RWPE1 (cell line): ENCODE data around the gene RPS6KB2.

Experiments
- CTCF ChIA-PET: fragments of 350-600 bp; sonication (Branson Sonifier 250); formaldehyde crosslinking; extraction: SDS; loops from one replicate; lab custom pipeline; 2021; lab: Yijun Ruan, JAX
- POLR2A ChIA-PET: fragments of 400-600 bp; formaldehyde crosslinking; extraction: SDS; loops from one replicate; lab custom pipeline; 2020; ENCODE audit warnings: antibody characterized with exemption; ENCODE audit not compliant: low non-redundant PET; lab: Yijun Ruan, JAX
- DNase-seq: peaks from one replicate; pipeline ENCODE4 v3.0.0; 2012; ENCODE audit warnings: low spot score
- H3K27ac ChIP-seq: fragments of 450-650 bp; 2 replicates; pipeline ENCODE4 v1.5.1; 2017
- TF ChIP-seq, protein P1 (sequence below): fragments of 450-650 bp; conservative IDR thresholded peaks from 2 replicates; pipeline ENCODE4 v1.5.1; 2017; ENCODE audit warnings: low read depth, mild to moderate bottlenecking

Gene RPS6KB2

DNA sequence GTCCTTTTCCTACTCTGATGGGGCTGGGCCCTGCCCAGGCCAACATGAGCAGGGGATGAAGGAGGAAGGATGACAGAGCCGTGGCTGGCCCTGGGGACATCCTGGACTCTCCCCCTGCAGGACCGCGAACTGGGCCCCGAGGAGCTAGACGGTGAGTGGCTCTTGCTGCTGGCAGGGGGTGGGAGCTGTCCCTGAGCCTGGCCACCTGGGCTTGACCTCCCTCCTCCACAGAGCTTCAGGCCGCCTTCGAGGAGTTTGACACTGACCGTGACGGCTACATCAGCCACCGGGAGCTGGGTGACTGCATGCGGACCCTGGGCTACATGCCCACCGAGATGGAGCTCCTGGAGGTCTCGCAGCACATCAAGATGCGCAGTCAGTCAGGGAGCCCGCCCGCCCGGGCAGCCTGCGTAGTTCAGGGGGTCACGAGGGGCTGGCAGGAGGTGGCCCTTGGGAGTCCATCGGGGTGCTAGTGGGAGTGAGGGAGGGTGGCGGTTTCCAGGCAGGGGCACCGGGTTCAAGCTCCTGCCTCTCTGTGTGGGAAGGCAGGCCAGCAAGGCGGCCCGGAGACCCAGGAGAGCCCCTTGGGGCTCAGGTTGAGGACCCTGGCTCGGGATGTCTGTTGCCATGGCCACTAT, 27.9 kb downstream of the RPS6KB2 start:
- no peak for DNase-seq
- TF ChIP-seq, protein P1, sequence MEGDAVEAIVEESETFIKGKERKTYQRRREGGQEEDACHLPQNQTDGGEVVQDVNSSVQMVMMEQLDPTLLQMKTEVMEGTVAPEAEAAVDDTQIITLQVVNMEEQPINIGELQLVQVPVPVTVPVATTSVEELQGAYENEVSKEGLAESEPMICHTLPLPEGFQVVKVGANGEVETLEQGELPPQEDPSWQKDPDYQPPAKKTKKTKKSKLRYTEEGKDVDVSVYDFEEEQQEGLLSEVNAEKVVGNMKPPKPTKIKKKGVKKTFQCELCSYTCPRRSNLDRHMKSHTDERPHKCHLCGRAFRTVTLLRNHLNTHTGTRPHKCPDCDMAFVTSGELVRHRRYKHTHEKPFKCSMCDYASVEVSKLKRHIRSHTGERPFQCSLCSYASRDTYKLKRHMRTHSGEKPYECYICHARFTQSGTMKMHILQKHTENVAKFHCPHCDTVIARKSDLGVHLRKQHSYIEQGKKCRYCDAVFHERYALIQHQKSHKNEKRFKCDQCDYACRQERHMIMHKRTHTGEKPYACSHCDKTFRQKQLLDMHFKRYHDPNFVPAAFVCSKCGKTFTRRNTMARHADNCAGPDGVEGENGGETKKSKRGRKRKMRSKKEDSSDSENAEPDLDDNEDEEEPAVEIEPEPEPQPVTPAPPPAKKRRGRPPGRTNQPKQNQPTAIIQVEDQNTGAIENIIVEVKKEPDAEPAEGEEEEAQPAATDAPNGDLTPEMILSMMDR, result no peak
- CTCF ChIA-PET, result no interaction called here
- no peak overlapping the region for H3K27ac ChIP-seq
- POLR2A ChIA-PET, result interaction anchor here (0.5 kb wide), 1 partner anchor 39 kb away, joined by 7 read pairs; no protein-coding TSS in a partner anchor

DNA sequence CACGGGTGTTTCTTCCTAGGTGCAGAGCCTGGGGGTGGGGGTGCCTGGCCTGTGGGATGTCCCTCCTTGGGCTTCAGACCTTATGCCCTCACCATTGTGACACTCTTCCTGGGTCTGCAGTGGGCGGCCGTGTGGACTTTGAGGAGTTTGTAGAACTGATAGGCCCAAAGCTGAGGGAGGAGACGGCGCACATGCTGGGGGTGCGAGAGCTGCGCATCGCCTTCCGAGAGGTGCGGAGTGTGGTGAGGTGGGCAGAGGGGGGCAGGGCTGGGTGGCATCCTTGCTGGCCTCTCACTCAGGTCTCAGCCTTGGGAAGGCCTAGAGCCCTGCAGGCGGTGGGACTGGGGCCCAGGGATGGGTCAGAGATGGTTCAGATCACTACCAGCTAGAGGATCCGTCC, 29.2 kb downstream of the RPS6KB2 start:
- TF ChIP-seq, protein P1, result no peak
- DNase-seq, result no peak
- H3K27ac ChIP-seq, result no peak overlapping the region
- POLR2A ChIA-PET, result no interaction called here
- CTCF ChIA-PET, result no interaction called here

DNA sequence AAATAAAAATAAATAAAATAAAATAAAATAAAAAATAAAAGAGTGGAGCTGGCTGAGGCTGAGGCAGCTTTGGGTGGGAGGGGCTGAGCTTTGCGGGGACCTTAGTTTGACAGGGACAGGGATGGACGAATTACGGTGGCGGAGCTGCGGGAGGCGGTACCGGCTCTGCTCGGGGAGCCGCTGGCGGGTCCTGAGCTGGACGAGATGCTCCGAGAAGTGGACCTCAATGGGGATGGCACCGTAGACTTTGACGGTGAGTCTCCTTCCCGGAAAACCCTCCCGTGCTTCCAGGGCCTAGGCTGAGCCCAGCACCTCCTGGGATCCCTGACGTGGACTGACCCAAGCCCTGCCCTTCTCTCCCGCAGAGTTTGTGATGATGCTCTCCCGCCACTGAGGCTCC, 30.0 kb downstream of the RPS6KB2 start:
- POLR2A ChIA-PET, result no interaction called here
- H3K27ac ChIP-seq, result no peak overlapping the region
- CTCF ChIA-PET, result interaction anchor here (1.0 kb wide), 1 partner anchor 8 kb away, joined by 3 read pairs; no protein-coding TSS in a partner anchor
- TF ChIP-seq, protein P1, result no peak
- no peak for DNase-seq

DNA sequence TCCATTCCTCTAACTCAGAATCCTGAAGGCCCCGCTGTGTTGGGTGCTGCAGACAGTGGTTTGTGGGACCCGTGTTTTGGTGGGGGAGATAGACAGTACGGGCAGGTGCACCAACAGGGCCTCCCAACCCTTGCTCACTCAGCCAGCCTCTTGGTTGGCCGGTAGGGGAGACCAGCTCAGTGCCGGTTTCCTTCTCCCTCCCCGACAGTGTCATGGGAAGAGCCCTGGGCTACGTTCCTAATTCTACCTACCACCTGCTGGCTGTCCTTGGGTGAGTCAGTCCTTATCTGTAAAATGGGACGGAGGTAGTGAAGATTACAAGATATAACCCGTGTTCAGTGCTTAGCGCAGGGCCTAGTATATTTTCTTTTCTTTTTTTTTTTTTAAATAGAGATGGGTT, 34.9 kb downstream of the RPS6KB2 start:
- TF ChIP-seq, protein P1, result no peak
- ChIA-PET CTCF (no interaction called here), POLR2A (interaction anchor here (0.9 kb wide), 1 partner anchor 16 kb away, joined by 3 read pairs; no protein-coding TSS in a partner anchor)
- peak overlapping the region; percentile 96 for H3K27ac ChIP-seq
- DNase-seq, result no peak

DNA sequence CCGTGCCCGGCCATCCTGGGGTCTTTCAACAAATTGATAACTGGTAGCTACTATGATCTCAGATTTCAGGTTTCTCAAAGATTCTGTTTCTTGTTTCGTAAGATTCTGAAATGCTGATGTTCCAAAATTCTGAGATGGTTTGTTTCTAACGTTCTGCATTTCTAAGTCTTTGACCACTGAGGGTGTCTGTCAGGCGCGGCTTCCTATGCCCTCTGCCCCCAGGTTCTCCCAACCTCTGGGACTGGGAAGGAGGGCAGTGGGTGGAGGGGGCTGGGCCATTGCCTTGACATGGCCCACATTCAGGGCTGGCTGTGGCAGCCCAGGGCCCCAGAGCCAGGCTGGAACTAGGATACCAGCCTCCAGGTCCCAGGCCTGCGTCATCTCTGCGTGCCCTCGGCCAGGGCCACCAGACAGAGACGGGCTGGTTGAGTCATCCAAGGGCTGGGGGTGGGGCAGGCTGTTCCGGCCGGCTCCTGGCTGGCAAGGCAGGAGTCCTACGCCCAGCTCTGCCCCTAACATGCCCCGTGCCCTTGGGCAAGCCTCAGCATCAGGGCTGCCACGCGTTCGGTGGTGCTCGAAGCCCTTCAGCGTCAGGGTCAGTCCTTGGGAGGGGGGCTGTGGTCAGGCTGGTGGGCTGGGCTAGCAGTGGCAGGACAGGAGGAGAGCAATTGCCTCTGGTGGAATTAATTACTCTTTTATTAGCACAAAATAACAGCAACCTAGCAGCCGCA, 35.6 kb downstream of the RPS6KB2 start:
- TF ChIP-seq, protein P1, result no peak
- ChIA-PET POLR2A (interaction anchor here (0.5 to 0.9 kb wide), 2 partner anchors 17 to 33 kb away, joined by 3 read pairs; no protein-coding TSS in a partner anchor), CTCF (no interaction called here)
- peak overlapping the region; percentile 96 for H3K27ac ChIP-seq
- peak; percentile 85 for DNase-seq

DNA sequence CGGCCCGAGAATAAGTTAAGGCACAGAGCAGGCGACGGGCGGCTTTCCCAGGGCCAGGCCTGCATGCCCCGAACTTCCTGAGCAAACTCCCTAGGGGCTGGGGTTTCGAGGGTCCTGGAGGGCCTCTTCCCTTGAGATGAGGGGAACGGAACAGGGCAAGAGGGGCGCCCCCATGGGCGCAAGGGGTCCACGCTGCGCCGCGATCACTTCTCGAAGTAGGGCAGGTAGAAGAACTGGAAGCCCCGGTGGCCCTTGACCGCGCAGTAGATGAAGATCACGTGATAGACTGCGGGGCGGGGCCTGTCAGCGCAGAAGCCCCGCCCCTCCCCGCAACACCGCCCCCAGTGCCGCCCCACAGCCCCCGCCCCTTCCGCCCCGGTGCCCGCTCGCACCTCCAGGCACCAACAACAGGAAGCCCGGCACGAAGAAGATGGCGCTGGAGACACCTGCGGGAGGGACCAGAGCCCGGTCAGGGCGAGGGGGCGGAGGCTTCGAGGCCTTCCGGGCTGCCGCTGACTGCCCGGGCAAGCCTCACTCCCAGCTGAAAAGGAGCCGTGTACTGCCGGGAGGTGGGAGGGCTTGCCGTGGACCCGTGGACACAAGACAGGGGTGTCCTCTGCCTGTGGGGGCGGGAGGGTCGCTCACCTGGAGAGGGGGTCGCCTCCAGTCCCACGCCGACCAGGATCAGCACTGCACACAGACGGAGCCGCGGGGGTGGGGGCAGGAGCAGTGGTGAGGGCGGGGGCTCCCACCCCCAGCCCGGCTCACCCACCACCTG, 36.3 kb downstream of the RPS6KB2 start:
- peak; percentile 90 for DNase-seq
- CTCF ChIA-PET, result interaction anchor here (0.6 kb wide), 1 partner anchor 120 kb away, joined by 3 read pairs; no protein-coding TSS in a partner anchor
- H3K27ac ChIP-seq, result peak overlapping the region; percentile 96
- POLR2A ChIA-PET, result interaction anchor here (0.5 to 0.8 kb wide), 2 partner anchors 24 to 36 kb away, joined by 3 read pairs; partner anchors contain the start of gene RPS6KB2
- TF ChIP-seq, protein P1, result no peak
